Epithelial cell of proximal tubule (primary cell): Measurements from ENCODE around the gene SAYSD1. TPM values are rescaled to one million over a fixed set of nuclear protein-coding genes. Genes with fewer than 3 reads are reported as not detected.

Experiments
- DNase-seq: peaks from one replicate; pipeline ENCODE4 v3.0.0-alpha.2; 2011; ENCODE audit warnings: low read depth
- H3K4me3 ChIP-seq: 2 replicates; pipeline ENCODE4 v1.5.1; 2011; ENCODE audit warnings: low read depth, mild to moderate bottlenecking, low read length
- CTCF ChIP-seq: conservative IDR thresholded peaks from 2 replicates; pipeline ENCODE4 v1.5.1; 2012; ENCODE audit warnings: low read depth, mild to moderate bottlenecking, low read length
- total RNA-seq: library from RNA; depleted of rRNA; stranded (reverse); fragments of >200 nt; gene quantifications from 2 replicates; pipeline ENCODE4 v1.2.3, GENCODE V29; 2015

SAYSD1 gene
- total RNA-seq, 1 donor from 2014 or later = 15.7 TPM

GRCh38 chr6:39054577-39055142, 60.3 kb downstream of the SAYSD1 start:
- H3K4me3 ChIP-seq = no peak overlapping the region
- no peak for DNase-seq
- TF ChIP-seq CTCF = no peak

Other genes with a start within 250 kb of the SAYSD1 start
- 0.07 TPM in 1 of 2 replicates, not detected in the other for gene GLP1R, start 66.4 kb downstream of the SAYSD1 start, total RNA-seq
- gene KCNK5, start 114.3 kb upstream of the SAYSD1 start, total RNA-seq = 1.6 and 2.8 TPM in 2 replicates
- not detected in 2 replicates for gene KCNK17, start 199.2 kb upstream of the SAYSD1 start, total RNA-seq
- not detected in 2 replicates for gene KCNK16, start 207.5 kb upstream of the SAYSD1 start, total RNA-seq